DOHH2 (cell line): ENCODE results near the gene DEFB129.
A peak's percentile ranks its signal among the peaks of the same experiment; 100 is the strongest.

Experiments used
- EZH2phosphoT487 ChIP-seq: fragments of 200-600 bp; sonication (generic); IDR thresholded peaks from 2 replicates; pipeline ENCODE4 v1.6.1; 2017; ENCODE audit warnings: borderline replicate concordance, mild to moderate bottlenecking, antibody characterized with exemption, low read length, moderate library complexity, mixed read lengths
- TF ChIP-seq, protein P1 (sequence below): fragments of 200-600 bp; sonication (generic); IDR thresholded peaks from one replicate; pipeline ENCODE4 v1.5.1; 2014; ENCODE audit warnings: antibody characterized with exemption, mild to moderate bottlenecking, low read depth, low read length; ENCODE audit not compliant: poor library complexity, severe bottlenecking

DNA sequence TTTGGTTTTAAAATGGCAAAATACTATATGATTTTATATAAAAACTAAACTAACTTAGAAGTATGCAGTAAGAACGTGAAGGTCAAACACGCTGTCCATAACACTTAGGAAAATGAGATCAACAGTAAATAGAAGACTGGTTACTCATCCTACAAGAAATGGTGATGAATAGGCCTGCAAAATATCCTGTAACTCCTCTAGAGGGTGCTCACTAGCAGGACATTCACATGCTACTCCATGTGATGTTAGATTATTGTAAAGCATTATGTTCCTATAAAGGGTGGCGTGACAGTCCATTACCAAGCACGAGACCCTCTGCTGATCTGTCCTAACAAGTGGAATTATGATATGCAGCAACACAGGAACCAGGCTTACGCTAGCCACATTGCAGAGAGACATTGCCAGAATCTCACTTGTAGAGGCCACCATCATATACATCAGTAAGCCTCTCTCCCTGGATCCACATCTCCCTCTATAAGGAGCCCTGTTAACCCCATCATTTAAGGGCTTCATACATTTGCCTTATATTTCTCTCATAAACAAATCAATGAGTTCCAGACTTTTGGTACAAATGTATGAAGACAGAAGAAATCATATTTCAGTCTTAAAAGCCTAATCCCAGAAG, 18.0 kb upstream of the DEFB129 start:
- TF ChIP-seq EZH2phosphoT487, result no peak
- TF ChIP-seq, protein P1, sequence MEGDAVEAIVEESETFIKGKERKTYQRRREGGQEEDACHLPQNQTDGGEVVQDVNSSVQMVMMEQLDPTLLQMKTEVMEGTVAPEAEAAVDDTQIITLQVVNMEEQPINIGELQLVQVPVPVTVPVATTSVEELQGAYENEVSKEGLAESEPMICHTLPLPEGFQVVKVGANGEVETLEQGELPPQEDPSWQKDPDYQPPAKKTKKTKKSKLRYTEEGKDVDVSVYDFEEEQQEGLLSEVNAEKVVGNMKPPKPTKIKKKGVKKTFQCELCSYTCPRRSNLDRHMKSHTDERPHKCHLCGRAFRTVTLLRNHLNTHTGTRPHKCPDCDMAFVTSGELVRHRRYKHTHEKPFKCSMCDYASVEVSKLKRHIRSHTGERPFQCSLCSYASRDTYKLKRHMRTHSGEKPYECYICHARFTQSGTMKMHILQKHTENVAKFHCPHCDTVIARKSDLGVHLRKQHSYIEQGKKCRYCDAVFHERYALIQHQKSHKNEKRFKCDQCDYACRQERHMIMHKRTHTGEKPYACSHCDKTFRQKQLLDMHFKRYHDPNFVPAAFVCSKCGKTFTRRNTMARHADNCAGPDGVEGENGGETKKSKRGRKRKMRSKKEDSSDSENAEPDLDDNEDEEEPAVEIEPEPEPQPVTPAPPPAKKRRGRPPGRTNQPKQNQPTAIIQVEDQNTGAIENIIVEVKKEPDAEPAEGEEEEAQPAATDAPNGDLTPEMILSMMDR, result peak; percentile 55
